Caco-2 (cell line): ENCODE results near the gene PLCZ1. TPM values are rescaled to one million over a fixed set of nuclear protein-coding genes. Genes with fewer than 3 reads are reported as not detected.

Source experiments
- BruUV-seq: library from RNA; stranded (reverse); fragments of 400-500 nt; replicated peaks from 2 replicates; lab custom pipeline; 2021; lab: Mats Ljungman, UMichigan
- CTCF ChIA-PET: fragments of 300-600 bp; sonication (Branson Sonifier 250); formaldehyde crosslinking; loops from one replicate; lab custom pipeline; 2022; ENCODE audit warnings: antibody characterized with exemption; lab: Charles Lee
- POLR2A ChIA-PET: fragments of 300-600 bp; sonication (Branson Sonifier 250); formaldehyde crosslinking; loops from one replicate; lab custom pipeline; 2022; ENCODE audit warnings: antibody characterized with exemption; lab: Charles Lee
- DNase-seq, 2 experiments: peaks; one replicate each; pipeline versions ENCODE4 v3.0.0 to v3.0.0-alpha.2; 2020 to 2022
- H3K27me3 ChIP-seq: replicated peaks from 2 replicates; pipeline ENCODE4 v1.6.0; 2011; ENCODE audit warnings: low read length; ENCODE audit not compliant: control insufficient read depth, insufficient read depth
- H3K36me3 ChIP-seq: 2 replicates; pipeline ENCODE4 v1.5.1; 2011; ENCODE audit warnings: low read length; ENCODE audit not compliant: control insufficient read depth, insufficient read depth
- H3K4me1 ChIP-seq: fragments of 250-450 bp; sonication (Bioruptor Pico); 2 replicates; pipeline ENCODE4 v1.5.1; 2020; ENCODE audit warnings: mild to moderate bottlenecking
- H3K4me3 ChIP-seq: 2 replicates; pipeline ENCODE4 v1.5.1; 2011; ENCODE audit warnings: low read depth, mild to moderate bottlenecking, control low read depth, low read length
- H3K9me3 ChIP-seq: fragments of 250-450 bp; sonication (Bioruptor Pico); 2 replicates; pipeline ENCODE4 v1.5.1; 2020; ENCODE audit warnings: mild to moderate bottlenecking, moderate library complexity
- H3K27ac Mint-ChIP-seq: one replicate; pipeline ENCODE4 v1.8.0; 2022; ENCODE audit warnings: mixed read lengths; ENCODE audit not compliant: unreplicated experiment
- H3K27me3 Mint-ChIP-seq: one replicate; pipeline ENCODE4 v1.8.0; 2022; ENCODE audit warnings: mixed read lengths; ENCODE audit not compliant: insufficient read depth, unreplicated experiment
- H3K36me3 Mint-ChIP-seq: one replicate; pipeline ENCODE4 v1.8.0; 2022; ENCODE audit warnings: mild to moderate bottlenecking, mixed read lengths; ENCODE audit not compliant: insufficient read depth, unreplicated experiment
- H3K4me1 Mint-ChIP-seq: one replicate; pipeline ENCODE4 v1.8.0; 2022; ENCODE audit warnings: low read depth, mixed read lengths; ENCODE audit not compliant: unreplicated experiment
- H3K4me3 Mint-ChIP-seq: one replicate; pipeline ENCODE4 v1.8.0; 2022; ENCODE audit warnings: mild to moderate bottlenecking, moderate library complexity, mixed read lengths; ENCODE audit not compliant: unreplicated experiment
- H3K9me3 Mint-ChIP-seq: one replicate; pipeline ENCODE4 v1.8.0; 2022; ENCODE audit warnings: mixed read lengths; ENCODE audit not compliant: unreplicated experiment
- intact Hi-C: fragments of 100-400 bp; cut with micrococcal nuclease; formaldehyde crosslinking; loops from one replicate; pipeline ENCODE4 v1.10.0; 2022; ENCODE audit not compliant: unreplicated experiment
- total RNA-seq: library from RNA; stranded (reverse); gene quantifications from 2 replicates; pipeline ENCODE4 v1.2.3, GENCODE V29; 2022
- TF ChIP-seq, protein P1 (sequence below), 2 experiments: fragments of 200-600 bp in 1 of 2; IDR thresholded peaks; 1 replicate in 1 of 2; 2 replicates in 1 of 2; pipeline versions ENCODE4 v1.5.1 to v1.8.0; 2011 to 2022; ENCODE audit warnings: antibody characterized with exemption in 1 of 2, control low read depth in 1 of 2, inconsistent platforms in 1 of 2, low read depth in 1 of 2, low read length in 1 of 2, mild to moderate bottlenecking in 1 of 2, moderate library complexity in 1 of 2; ENCODE audit not compliant: insufficient read depth in 1 of 2, severe bottlenecking in 1 of 2, unreplicated experiment in 1 of 2

PLCZ1 gene
- total RNA-seq, 1 experiment from 2014 or later: not detected

DNA sequence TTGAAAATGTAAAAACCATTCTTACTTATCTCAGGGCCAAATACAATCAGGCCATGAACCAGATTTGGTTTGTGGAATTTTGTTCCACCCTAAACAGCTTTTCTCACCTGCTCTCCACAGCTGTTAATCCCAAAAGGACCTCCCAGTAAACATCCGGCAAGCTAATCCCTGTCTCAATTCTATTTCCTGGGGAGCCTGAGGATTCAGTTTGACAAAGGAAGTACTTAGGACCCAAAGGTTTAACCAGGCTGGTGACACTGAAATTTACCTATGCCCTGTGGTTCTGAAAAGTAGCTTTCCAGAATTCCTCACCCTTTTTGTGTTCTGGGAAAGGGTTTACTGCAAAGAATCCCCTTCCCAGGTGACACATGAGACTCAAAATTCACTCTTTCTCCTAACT is 15.1 kb upstream of the PLCZ1 start:
- POLR2A ChIA-PET: no interaction called here
- TF ChIP-seq, protein P1, sequence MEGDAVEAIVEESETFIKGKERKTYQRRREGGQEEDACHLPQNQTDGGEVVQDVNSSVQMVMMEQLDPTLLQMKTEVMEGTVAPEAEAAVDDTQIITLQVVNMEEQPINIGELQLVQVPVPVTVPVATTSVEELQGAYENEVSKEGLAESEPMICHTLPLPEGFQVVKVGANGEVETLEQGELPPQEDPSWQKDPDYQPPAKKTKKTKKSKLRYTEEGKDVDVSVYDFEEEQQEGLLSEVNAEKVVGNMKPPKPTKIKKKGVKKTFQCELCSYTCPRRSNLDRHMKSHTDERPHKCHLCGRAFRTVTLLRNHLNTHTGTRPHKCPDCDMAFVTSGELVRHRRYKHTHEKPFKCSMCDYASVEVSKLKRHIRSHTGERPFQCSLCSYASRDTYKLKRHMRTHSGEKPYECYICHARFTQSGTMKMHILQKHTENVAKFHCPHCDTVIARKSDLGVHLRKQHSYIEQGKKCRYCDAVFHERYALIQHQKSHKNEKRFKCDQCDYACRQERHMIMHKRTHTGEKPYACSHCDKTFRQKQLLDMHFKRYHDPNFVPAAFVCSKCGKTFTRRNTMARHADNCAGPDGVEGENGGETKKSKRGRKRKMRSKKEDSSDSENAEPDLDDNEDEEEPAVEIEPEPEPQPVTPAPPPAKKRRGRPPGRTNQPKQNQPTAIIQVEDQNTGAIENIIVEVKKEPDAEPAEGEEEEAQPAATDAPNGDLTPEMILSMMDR (IDR thresholded peaks at IDR 0.05; ENCODE audit: insufficient read depth in 1 of 2, low read depth in 1 of 2, low read length in 1 of 2, severe bottlenecking in 1 of 2, unreplicated experiment in 1 of 2): no peak
- CTCF ChIA-PET: interaction anchor here (0.5 kb wide), 1 partner anchor 905 kb away, joined by 5 read pairs; no protein-coding TSS in a partner anchor
- H3K4me3 ChIP-seq: no peak overlapping the region
- peaks cover 9% of the 10 kb centered on the region for H3K27me3 Mint-ChIP-seq
- no peak for DNase-seq
- no peaks in the 10 kb centered on the region for H3K36me3 ChIP-seq
- H3K27me3 ChIP-seq: no peaks in the 10 kb centered on the region
- intact Hi-C loops: no loop called here
- H3K4me3 Mint-ChIP-seq: no peak overlapping the region
- no peaks in the 10 kb centered on the region for H3K9me3 Mint-ChIP-seq
- no peaks in the 10 kb centered on the region for H3K4me1 Mint-ChIP-seq
- H3K36me3 Mint-ChIP-seq: no peaks in the 10 kb centered on the region
- BruUV-seq: no TSS peak
- H3K9me3 ChIP-seq: no peaks in the 10 kb centered on the region
- no peak overlapping the region for H3K27ac Mint-ChIP-seq
- 0 out of 2 replicates have a peak, but pooled peaks cover under 1% of the 10 kb centered on the region for H3K4me1 ChIP-seq

DNA sequence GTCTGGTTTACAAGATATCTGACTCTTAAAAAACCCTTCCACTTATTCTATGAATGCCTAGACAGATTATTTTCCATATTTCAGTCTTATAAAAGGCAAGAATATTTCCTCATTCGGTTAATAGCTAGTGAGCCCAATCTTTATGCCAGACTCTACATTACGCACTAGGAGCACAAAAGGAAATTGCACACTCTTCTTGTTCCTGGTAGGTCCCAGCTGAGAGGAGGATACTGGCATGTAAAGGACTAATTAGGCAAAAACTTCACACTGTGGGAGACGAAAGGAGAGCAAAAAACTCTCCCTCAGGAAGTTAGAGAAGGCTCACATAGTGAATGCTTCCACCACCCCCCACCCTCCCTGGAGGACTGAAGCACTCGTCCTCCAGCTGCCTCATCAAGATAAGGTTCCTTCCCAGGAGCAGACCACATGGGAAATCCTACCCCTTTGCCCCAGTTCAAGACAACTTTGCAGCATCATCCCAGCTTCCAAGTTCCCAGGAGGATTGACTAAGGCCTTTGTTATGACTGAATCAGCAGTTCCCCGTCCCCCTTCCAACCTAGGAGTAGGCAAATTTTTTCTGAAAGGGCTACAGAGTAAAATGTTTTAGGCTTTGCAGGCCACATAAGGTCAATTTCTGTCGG is 14.6 kb upstream of the PLCZ1 start:
- H3K27me3 Mint-ChIP-seq: peaks cover 9% of the 10 kb centered on the region
- Histone ChIP-seq H3K4me3 (no peak overlapping the region), H3K4me1 (peaks cover 4% of the 10 kb centered on the region; the same call in 1 of the 2 replicates), H3K9me3 (no peaks in the 10 kb centered on the region), H3K27me3 (no peaks in the 10 kb centered on the region), H3K36me3 (no peaks in the 10 kb centered on the region)
- CTCF ChIA-PET: interaction anchor here (0.5 kb wide), 1 partner anchor 906 kb away, joined by 5 read pairs; no protein-coding TSS in a partner anchor
- POLR2A ChIA-PET: no interaction called here
- TF ChIP-seq, protein P1 (IDR thresholded peaks at IDR 0.05; ENCODE audit: insufficient read depth in 1 of 2, low read depth in 1 of 2, low read length in 1 of 2, severe bottlenecking in 1 of 2, unreplicated experiment in 1 of 2): no peak
- BruUV-seq: no TSS peak
- no peaks in the 10 kb centered on the region for H3K4me1 Mint-ChIP-seq
- no peak overlapping the region for H3K4me3 Mint-ChIP-seq
- intact Hi-C loops: no loop called here
- no peak for DNase-seq
- no peaks in the 10 kb centered on the region for H3K36me3 Mint-ChIP-seq
- H3K27ac Mint-ChIP-seq: no peak overlapping the region
- no peaks in the 10 kb centered on the region for H3K9me3 Mint-ChIP-seq

DNA sequence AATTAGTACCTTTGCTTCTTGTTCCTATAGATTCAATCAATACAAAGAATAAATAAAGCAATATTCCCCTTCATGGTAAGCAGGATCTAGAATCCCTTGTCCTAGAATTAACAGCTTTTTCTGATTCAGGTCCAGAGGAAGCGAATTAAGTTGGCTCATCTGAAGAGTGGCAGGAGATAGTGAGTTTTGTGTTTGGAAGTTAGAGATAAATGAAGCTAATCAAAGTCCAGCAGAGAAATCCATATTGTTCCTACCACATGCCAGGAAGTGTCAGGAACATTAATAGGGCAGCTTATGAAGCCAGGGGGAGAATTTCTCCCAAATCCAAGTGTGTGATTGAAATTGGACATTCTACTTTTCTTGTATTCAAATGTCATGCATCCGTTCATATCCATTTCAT is 14.1 kb upstream of the PLCZ1 start:
- no peak overlapping the region for H3K4me3 ChIP-seq
- H3K4me1 Mint-ChIP-seq: no peaks in the 10 kb centered on the region
- BruUV-seq: no TSS peak
- H3K27ac Mint-ChIP-seq: no peak overlapping the region
- H3K36me3 ChIP-seq: no peaks in the 10 kb centered on the region
- TF ChIP-seq, protein P1 (IDR thresholded peaks at IDR 0.05; ENCODE audit: insufficient read depth in 1 of 2, low read depth in 1 of 2, low read length in 1 of 2, severe bottlenecking in 1 of 2, unreplicated experiment in 1 of 2): no peak
- no peaks in the 10 kb centered on the region for H3K36me3 Mint-ChIP-seq
- intact Hi-C loops: no loop called here
- CTCF ChIA-PET: no interaction called here
- H3K27me3 ChIP-seq: no peaks in the 10 kb centered on the region
- H3K4me1 ChIP-seq: peaks cover 4% of the 10 kb centered on the region; the same call in 1 of the 2 replicates
- no peaks in the 10 kb centered on the region for H3K9me3 Mint-ChIP-seq
- H3K9me3 ChIP-seq: no peaks in the 10 kb centered on the region
- H3K27me3 Mint-ChIP-seq: peaks cover 9% of the 10 kb centered on the region
- H3K4me3 Mint-ChIP-seq: no peak overlapping the region
- no peak for DNase-seq
- POLR2A ChIA-PET: no interaction called here
